ENCODE measurements around the gene VAMP8. TPM values are rescaled to one million over a fixed set of nuclear protein-coding genes. Genes with fewer than 3 reads are reported as not detected.

VAMP8 gene
- 6.2 and 10.1 TPM in 2 replicates for total RNA-seq

GRCh38 chr2:85577386-85578242 is at the start of gene VAMP8:
Gene VAMP8, plus strand, starts transcription at chr2:85577586. Its CDS starts 61 bp downstream, at chr2:85577647.

GRCh38 chr2:85538507-85539360 is 38.7 kb upstream of the VAMP8 start, which contains the start of gene MAT2A:
Gene MAT2A, plus strand, starts transcription at chr2:85539168. Its CDS starts 120 bp downstream, at chr2:85539288.

GRCh38 chr2:85561280-85562212 is 15.8 kb upstream of the VAMP8 start, which contains the start of gene GGCX:
Gene GGCX, minus strand, starts transcription at chr2:85561493. Its CDS starts 65 bp downstream, at chr2:85561428.

DNA sequence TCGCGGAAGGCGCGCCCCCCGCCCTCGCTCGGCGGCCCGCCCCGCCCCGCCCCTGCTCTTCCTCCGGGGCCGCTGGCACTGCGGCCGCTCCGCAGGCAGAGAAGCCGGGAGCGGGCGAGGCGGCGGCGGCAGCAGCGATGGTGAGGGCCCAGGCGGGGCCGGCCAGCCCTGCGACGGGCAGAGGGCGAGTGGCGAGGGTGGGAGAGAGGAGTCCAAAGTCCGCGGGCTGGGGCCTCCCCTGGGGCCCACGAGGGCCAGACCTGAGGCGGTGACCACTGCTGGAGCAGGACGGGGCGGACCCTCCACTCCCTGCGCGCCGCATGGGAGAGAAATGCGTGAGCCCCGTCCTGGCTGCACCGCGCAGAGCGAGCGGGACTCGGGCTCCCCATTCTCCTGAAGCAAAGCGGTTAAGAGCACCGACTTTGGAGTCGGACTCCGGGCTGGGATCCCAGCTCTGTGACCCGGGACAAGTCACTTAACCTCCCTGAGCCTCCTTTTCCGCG is 7.0 kb downstream of the VAMP8 start, which contains the start of gene VAMP5:
Gene VAMP5 (plus strand): TSS at position 78 of the 503 bp plus-strand sequence. CDS start 60 bp downstream, at position 138.

DNA sequence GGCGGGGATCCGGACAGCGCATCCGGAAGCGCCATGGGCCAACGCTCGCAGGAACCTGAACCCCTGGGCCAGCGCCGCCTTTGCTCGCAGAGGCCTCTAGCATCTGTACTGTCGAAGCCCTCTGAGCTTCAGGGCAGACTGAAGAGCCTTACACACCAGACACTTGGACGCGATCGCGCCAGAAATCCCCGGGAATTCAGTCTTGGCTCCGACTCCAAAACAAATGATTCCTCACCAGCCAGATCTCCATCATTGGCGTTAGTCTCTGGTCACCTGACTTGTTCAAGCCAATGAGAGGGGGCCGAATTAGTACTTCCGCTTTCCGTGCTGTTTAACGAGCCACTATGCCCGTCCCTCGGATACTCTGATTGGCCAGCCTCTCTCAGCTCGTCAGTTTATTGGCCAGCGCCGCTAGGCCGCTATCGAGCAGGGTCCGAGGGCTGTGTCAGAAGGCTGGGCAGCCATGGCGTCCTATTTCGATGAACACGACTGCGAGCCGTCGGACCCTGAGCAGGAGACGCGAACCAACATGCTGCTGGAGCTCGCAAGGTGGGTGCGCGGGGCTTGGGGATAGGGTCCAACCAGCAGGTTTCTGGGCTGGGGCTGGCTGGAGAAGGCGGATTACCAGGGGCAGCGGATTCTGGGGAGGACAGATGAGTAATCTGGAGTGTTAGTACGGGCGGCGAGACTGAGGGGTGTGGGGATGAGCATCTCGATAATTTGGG is 18.1 kb downstream of the VAMP8 start, which contains the start of gene RNF181:
Gene RNF181 (plus strand): TSS at position 445 of the 725 bp plus-strand sequence. CDS start 19 bp downstream, at position 464.

GRCh38 chr2:85602476-85603234 is 25.3 kb downstream of the VAMP8 start, which contains the start of gene TMEM150A:
Gene TMEM150A, minus strand, starts transcription at chr2:85602698. Its CDS starts 750 bp downstream, at chr2:85601948.

DNA sequence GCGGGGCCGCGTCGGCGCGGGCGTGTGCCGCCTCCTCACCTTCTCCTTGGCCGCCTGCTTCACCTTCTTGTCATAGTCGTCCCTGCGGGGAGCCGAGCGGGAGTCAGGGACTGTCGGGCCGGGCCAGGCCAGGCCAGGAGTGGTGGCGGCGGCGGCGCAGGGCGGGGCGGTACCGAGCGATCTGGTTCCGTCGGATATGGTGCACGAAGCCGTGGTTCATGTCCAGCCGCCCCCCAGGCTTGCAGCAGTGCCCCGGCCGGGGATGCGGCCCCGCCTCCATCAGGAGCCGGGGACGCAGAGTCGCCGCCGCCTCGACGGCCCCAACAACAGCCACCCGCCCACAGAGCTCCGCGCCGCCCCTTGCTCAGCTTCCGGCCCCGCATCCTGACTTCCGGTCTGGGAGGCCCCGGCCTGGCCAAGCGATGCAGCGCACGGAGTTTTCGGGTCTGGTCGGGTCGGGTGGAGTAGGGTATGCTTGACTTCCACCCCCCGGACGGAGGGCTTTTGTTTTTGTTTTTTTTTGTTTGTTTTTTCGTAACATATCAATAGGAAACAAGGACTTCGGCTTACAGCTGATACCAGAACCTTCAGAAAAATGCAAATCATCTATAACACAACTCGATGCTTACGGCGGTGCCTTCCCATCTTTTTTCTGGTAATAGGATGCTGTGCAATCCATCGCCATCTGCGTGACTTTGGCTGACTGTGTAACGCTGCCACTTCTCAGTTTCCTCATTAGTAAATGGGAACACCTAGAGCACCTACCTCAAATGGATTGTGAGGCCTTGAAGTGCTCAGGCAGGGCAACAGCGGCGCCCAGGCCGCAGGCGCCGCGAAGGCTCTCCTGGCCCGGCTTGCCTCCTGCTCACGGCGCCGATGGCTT is 34.6 kb downstream of the VAMP8 start, which contains the start of gene C2orf68:
Gene C2orf68 (minus strand): TSS at position 362 of the 883 bp plus-strand sequence. CDS start 82 bp downstream, at position 280.

Other genes with a start within 250 kb of the VAMP8 start
- gene TGOLN2, start 249.6 kb upstream of the VAMP8 start, total RNA-seq: 60.1 and 127 TPM in 2 replicates
- gene RETSAT, start 223.1 kb upstream of the VAMP8 start, total RNA-seq: 51.2 and 74.9 TPM in 2 replicates
- 9.7 and 16.4 TPM in 2 replicates for gene ELMOD3, start 222.8 kb upstream of the VAMP8 start, total RNA-seq
- gene CAPG, start 167.2 kb upstream of the VAMP8 start, total RNA-seq: 28.0 and 102 TPM in 2 replicates
- gene SH2D6, start 158.9 kb upstream of the VAMP8 start, total RNA-seq: 0.16 and 0.19 TPM in 2 replicates
- 37.7 and 139 TPM in 2 replicates for gene MAT2A, start 38.4 kb upstream of the VAMP8 start, total RNA-seq
- 21.2 and 57.1 TPM in 2 replicates for gene GGCX, start 16.1 kb upstream of the VAMP8 start, total RNA-seq
- gene VAMP5, start 6.8 kb downstream of the VAMP8 start, total RNA-seq: 85.5 and 129 TPM in 2 replicates
- 174 and 204 TPM in 2 replicates for gene RNF181, start 18.2 kb downstream of the VAMP8 start, total RNA-seq
- 2.4 and 9.8 TPM in 2 replicates for gene TMEM150A, start 25.1 kb downstream of the VAMP8 start, total RNA-seq
- 14.2 and 17.4 TPM in 2 replicates for gene C2orf68, start 34.5 kb downstream of the VAMP8 start, total RNA-seq
- 32.4 and 38.7 TPM in 2 replicates for gene USP39, start 38.6 kb downstream of the VAMP8 start, total RNA-seq
- not detected in 2 replicates for gene SFTPB, start 90.6 kb downstream of the VAMP8 start, total RNA-seq
- gene GNLY, start 116.8 kb downstream of the VAMP8 start, total RNA-seq: not detected in 2 replicates
- 25.1 and 31.7 TPM in 2 replicates for gene ATOH8, start 176.4 kb downstream of the VAMP8 start, total RNA-seq